ENCODE measurements around the gene SPECC1L.
A peak's percentile ranks its signal among the peaks of the same experiment; 100 is the strongest.
"Not testable (repeated sequence)": the region's sequence is repeated elsewhere in the genome, so short reads cannot be mapped to it uniquely, and the experiment has no call there.

SPECC1L gene

GRCh38 chr22:24245584-24246561 lies 24.8 kb upstream of the SPECC1L start:
- DNase-seq (ENCODE audit: low read depth): not testable (repeated sequence)

DNA sequence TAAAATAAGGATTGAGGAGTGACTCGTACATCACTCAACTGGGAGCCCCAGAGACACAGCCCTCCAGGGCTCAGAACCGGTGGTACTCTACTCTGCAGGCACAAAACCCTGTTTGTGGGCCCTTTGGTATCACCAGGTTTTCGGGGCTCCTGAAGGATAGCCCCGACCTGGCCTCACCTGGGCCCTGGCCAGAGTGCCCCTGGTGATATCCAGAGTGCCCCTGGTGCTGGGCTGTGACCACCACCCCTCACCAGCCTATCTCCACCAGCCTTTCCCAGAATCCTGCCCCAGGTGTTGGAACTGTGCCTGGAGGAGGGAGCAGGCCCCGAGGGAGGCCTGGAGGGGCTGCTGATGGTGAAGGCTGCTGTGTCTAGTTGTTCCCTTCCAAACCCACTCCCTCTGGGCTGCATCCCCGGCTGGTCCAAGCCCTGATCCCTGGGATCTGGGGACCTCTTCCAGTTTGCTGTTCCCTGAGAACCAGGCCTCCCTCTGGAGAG lies 23.6 kb upstream of the SPECC1L start:
- no peak for DNase-seq (ENCODE audit: low read depth)

DNA sequence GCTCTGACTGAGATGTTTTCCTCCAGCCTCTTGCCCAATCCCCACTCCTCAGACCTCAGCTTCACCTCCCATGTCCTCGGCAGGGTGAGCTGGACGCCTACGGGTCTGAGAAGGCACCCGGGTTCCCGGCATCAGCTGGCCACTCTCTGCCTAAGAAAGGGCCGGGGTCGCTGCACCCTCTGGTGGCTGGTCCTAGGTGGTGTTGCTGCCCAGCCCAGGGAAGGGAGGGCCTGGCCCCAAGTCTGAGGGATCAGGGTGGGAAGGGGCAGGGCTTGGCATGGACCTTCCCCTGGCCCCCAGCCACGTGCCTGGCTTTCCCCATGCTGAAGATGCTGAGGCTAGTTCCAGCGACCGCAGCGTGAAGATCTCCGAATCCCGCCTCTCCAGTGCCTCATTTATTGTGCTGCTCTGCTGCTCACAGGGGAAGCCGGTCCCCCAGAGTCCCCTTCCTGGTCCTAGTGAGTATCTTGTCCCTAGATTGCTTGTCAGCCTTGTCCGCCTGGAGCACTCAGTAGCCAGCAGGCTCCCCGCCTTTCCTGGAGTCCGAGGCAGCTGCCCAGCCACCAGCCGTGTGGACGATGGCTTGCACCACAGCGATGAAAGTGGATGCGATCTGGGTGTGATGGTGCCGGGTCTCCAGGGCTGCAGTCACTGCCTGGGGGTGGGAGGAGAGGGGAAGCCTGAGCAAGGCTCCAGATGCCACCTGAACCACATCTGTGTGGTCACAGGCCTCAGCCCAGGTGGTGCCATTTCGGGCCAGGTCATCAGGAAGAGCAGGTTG lies 22.9 kb upstream of the SPECC1L start:
- DNase-seq (ENCODE audit: low read depth): peak; percentile 82

DNA sequence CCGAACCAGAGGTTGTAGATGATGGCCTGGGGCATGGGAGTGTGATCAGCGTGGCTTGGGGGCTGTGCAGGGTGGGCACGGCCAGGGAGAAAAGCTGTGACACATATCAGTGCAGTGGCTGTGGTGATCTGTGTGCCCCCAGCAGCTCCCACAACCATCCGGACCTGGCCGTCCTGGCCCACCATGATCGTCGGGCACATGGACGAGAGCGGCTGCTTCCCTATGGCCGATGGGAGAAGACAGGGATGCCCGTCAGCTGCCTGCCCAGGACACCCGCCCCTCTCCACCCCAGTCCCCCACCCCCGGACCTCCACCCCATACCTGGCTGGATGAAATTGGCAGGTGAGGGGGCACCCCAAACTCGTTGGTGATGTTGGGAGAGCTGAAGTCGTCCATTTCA lies 22.0 kb upstream of the SPECC1L start:
- DNase-seq (ENCODE audit: low read depth): not testable (repeated sequence)

DNA sequence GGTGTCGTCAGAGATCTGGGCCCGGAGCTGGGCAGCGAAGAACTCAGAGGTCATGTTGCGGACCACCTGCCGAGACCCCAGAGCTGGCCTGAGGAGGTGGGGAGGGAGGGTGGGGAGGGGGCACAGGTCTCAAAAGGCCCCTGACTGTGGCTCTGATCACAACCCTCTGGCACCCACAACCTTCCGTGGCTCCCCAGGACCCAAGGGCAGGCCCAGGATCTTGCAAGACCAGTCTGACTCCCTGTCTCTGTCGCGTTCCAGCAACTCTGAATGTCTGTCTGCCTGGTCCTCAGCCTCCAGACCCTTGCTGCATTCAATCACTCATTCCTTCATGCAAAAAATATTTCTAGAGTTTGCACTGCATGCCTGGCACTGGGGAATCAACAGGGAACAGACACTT lies 21.2 kb upstream of the SPECC1L start:
- not testable (repeated sequence) for DNase-seq (ENCODE audit: low read depth)

DNA sequence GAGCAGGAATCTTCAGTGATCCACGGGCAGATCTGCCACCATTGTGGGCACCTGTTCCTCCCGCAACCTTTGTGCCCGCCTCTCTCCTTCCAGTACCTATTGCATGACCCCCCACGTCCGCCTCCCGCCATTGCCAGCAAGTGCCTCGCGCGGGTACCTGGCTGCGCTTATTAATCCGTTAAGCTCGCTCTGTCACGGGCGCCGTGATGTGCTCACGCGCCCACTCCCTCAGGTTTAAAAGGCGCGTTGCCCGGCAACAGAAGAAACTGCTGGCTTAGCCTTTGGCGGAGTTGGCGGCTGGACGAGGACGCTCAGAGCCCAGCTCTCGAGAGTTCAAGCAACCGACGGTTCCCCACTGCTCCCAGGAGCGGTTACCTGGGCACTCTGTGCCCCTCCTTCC lies 19.3 kb upstream of the SPECC1L start:
- not testable (repeated sequence) for DNase-seq (ENCODE audit: low read depth)

GRCh38 chr22:24253126-24253525 lies 17.5 kb upstream of the SPECC1L start:
- not testable (repeated sequence) for DNase-seq (ENCODE audit: low read depth)

DNA sequence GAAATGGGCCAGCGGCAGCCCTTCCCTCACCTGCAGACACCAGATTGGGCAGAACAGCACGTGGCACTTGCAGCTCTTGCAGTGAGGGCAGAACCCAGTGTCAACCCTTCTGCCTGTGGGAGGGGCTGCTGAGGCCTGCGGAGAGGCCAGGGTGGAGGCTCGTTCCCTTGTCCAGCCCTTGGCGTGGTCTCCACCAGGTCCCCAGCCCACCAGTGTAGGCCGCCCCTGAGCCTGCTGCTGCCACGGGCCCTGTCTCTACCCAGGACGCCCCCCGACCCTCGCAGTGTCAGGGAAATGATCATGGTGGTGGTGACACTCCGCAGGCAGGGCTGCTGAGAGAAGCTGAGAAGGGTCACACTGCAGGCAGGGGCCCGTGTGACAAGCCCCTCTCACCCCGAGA lies 14.5 kb upstream of the SPECC1L start:
- DNase-seq (ENCODE audit: low read depth): not testable (repeated sequence)

DNA sequence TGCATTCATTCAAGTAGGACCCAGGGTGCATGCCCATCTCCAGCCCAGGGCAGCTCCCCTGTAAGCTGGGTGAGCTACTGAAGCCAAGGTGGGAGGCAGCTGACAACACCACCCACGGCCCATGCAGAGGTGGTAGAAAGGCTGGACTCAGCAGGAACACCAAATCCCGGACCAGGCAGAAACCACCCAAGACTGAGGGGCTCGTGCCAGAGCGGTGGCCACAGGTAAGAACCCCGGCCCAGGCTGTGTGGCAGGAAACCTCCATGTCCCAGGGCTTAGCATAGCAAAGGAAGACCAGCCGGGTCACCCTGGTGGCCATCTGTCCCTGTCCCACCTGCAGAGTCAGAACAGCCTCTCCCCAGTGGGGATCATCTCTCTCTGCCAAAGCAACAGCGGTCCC lies 13.9 kb upstream of the SPECC1L start:
- DNase-seq (ENCODE audit: low read depth): not testable (repeated sequence)

- DNase-seq (ENCODE audit: low read depth): not testable (repeated sequence)
Measured at GRCh38 chr22:24259459-24259858, 11.2 kb upstream of the SPECC1L start.

DNA sequence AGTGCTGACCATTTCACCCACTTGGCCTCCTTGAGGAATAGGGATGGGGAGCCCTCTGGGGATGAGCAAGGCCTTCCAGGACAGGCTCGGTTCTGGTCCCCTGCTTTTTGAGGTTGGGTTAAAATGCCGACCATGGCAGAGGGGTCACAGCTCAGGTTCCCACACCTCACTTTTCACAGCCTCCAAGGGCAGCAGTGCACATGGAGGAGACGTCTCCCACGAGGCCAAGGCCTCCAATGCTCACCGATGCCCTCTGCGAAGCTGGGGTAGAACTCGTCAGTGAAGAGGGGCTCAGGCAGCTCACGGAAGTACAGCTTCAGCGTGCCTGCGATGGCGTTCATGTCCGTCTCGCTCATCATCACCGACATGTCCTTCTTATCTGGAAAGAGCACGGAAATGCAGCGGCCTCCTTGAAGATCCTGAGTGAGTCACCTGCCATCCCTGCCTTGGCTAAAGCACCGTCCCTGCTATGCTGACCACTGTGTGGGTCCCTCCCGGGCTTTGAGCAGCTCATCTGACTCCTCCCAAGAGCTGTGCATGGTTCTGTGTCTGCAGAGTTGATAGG lies 8.4 kb upstream of the SPECC1L start:
- DNase-seq (ENCODE audit: low read depth): not testable (repeated sequence)

GRCh38 chr22:24263479-24263878 lies 7.2 kb upstream of the SPECC1L start:
- DNase-seq (ENCODE audit: low read depth): not testable (repeated sequence)

GRCh38 chr22:24264329-24264896 lies 6.2 kb upstream of the SPECC1L start:
- DNase-seq (ENCODE audit: low read depth): not testable (repeated sequence)

- no peak for DNase-seq (ENCODE audit: low read depth)
Measured at GRCh38 chr22:24265734-24266133, 4.9 kb upstream of the SPECC1L start.

DNA sequence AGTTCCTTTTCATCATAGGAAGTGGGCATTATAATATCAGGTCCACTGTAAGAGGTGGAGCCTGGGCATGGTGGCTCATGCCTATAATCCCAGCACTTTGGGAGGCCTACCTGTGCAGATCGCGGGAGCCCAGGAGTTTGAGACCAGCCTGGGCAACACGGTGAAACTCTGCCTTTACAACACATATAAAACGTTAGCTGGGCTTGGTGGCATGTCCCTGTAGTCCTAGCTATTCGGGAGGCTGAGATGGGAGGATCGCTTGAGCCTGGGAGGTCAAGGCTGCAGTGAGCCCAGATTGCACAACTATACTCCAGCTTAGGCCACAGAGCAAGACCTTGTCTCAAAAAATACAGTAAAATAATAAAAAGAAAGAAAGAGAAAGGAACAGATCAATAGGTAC lies 4.1 kb upstream of the SPECC1L start:
- not testable (repeated sequence) for DNase-seq (ENCODE audit: low read depth)

DNA sequence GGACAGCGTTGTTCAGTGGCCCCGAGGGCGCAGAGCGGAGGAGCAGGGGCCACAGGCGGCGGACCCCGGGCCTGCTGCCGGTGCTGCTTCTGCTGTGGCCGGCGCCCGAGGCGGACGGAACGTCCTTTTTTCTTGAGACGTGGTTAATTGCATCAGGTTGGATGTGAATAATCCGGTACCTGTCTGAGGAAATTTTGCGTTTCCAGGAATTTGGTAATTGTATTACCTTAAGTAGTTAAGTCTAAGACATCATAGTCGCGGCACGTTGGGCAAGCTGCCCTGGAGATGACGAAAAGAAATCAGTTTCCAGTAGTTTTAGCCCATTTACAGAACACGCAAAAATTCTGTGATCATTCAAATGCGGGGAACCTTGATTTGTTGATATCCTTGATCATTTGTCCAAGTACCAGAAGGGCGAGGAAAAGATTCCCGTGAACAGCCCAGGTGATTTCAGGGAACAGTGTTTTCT lies 789 bp downstream of the SPECC1L start:
- no peak for DNase-seq (ENCODE audit: low read depth)

DNA sequence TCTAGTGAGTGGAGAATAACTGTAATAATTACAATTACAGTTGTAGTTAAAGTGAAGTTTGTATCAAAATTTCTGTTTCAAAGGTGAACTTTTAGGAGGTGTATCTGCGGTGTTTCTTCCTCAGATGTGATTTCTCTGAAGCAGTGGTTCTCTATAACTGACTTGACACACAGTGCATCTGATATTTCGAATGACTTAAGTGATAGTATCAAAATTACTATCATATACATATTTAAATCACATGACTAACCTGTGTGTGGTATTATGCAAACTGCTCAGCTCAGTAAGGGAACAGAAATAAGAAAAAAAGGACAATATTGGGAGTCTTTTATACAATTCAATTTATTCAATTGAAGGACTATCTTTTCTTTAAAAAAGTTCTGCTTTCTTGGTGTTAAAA lies 2.4 kb downstream of the SPECC1L start:
- not testable (repeated sequence) for DNase-seq (ENCODE audit: low read depth)

GRCh38 chr22:24273906-24274305 lies 3.3 kb downstream of the SPECC1L start:
- not testable (repeated sequence) for DNase-seq (ENCODE audit: low read depth)

DNA sequence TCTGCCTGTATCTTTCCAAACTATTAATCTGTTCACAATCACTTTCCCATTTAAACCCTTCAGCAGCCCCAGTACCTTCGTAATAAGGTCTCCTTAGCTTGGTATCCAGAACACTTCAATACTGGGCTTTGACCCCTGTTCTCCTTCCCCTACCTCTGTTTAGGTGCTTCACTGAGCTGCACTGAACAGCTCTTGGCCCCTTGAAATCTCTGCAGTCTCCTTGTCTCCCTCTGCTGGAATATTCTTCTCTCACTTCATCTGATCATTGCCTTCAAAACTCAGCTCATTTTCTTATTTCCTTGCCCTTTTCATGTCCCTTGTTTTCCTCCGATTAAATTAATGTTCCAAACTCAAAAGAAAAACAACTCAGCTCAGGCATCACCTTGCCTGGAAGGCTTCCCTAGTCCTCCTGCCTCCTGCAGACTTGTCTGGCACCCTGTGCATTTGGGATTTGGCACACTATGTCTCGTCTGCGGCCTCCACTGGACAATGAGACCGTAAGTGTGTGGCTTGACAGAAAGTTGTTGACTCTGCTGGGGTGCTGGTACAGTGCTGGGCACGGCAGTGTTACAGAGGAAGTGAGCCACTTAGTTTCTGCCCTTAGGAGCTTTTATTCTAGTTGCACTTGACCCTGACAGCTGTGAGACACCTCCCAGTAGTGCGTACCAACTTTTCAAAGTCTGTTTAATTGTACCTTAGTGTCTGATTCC lies 4.2 kb downstream of the SPECC1L start:
- not testable (repeated sequence) for DNase-seq (ENCODE audit: low read depth)

DNA sequence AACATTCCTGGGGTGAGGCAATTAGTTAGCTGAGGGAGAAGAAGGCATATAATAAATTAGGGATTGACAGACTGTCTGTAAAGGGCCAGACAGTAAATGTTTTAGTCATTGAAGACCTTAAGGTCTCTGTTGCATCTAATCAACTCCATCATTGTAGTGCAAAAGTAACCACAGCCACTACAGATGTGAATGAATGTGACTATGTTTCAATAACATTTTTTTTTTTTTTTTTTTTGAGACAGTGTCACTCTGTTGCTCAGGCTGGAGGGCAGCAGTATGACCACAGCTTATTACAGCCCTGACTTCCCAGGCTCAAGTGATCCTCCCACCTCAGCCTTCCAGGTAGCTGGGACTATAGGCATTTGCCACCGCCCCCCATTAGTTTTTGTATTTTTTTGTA lies 9.7 kb downstream of the SPECC1L start:
- not testable (repeated sequence) for DNase-seq (ENCODE audit: low read depth)

GRCh38 chr22:24282401-24282800 lies 11.8 kb downstream of the SPECC1L start:
- no peak for DNase-seq (ENCODE audit: low read depth)

All from GM04503 (cell line).